Measurements from ENCODE around the gene GSTK1. TPM values are rescaled to one million over a fixed set of nuclear protein-coding genes. Genes with fewer than 3 reads are reported as not detected.

GSTK1 gene
- total and polyA plus RNA-seq, 4 donors, result 75.6 to 172 (median 111) TPM

DNA sequence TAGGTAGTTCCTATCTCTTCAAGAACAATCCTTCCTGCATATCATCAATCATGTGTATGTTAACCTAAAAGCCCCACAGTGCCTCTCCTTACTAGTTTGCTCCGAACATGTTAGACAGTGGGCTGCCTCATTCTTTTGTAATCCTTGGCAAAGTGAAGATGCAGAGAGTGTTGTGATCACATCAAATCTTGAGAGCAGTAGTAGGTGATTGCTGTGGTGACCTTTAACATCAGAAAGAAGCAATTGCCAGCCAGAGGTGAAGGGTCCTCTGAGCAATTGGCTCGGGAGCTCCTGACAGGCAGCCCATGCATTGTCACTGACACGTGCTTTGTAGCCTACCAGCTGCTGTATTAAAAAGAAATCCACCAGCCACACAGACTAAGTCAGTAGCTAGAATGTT lies 19.6 kb upstream of the GSTK1 start:
- Histone ChIP-seq H3K4me1 (ENCODE audit: control insufficient read depth in 1 of 2, insufficient read depth in 2 of 2, low read length in 2 of 2) (no peaks in the 10 kb centered on the region), H3K27ac (ENCODE audit: low read depth in 1 of 2, low read length in 2 of 2) (no peak overlapping the region), H3K36me3 (ENCODE audit: control insufficient read depth in 1 of 2, insufficient read depth in 2 of 2, low read length in 1 of 2) (no peaks in the 10 kb centered on the region), H3K9me3 (ENCODE audit: control insufficient read depth, low read length) (no peaks in the 10 kb centered on the region), H3K27me3 (ENCODE audit: control insufficient read depth in 1 of 2, insufficient read depth in 2 of 2, low read length in 1 of 2) (no peaks in the 10 kb centered on the region), H3K4me3 (ENCODE audit: low read length in 2 of 2) (no peak overlapping the region)
- 81 to 83% methylated on average over 3 of the region's 3 CpGs for WGBS, 2 donors
- intact Hi-C loops (cut with DNase I), result loop anchor here (2.0 to 10.0 kb wide), 3 partner anchors 59 to 261 kb away; no protein-coding TSS in a partner anchor
- DNase-seq (no peak), ATAC-seq (ENCODE audit: low FRiP score) (no peak)

DNA sequence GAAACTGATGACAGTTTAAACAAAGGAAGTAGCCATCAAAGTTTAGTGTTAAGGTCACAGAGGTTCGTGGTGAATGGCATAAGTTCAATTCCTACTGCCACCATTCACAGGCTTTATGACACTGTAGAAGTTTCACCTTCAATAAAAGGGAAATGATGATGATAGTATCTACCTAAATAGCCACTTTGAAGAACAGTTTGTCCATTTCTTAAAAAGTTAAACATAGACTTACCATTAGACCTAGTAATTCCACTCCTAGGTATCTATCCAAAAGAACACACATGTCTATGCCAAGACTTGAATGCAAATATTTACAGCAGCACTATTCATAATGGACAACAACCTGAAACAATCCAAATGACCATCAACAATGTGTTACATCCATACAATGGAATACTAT lies 18.9 kb upstream of the GSTK1 start:
- H3K27me3 ChIP-seq (ENCODE audit: control insufficient read depth in 1 of 2, insufficient read depth in 2 of 2, low read length in 1 of 2), result no peaks in the 10 kb centered on the region
- H3K4me1 ChIP-seq (ENCODE audit: control insufficient read depth in 1 of 2, insufficient read depth in 2 of 2, low read length in 2 of 2), result no peaks in the 10 kb centered on the region
- no peak overlapping the region for H3K4me3 ChIP-seq (ENCODE audit: low read length in 2 of 2)
- intact Hi-C loops (cut with DNase I), result loop anchor here (5.0 to 10.0 kb wide), 2 partner anchors 58 to 260 kb away; no protein-coding TSS in a partner anchor
- ATAC-seq (ENCODE audit: low FRiP score) (no peak), DNase-seq (no peak)
- H3K9me3 ChIP-seq (ENCODE audit: control insufficient read depth, low read length), result peaks cover 5% of the 10 kb centered on the region
- H3K36me3 ChIP-seq (ENCODE audit: control insufficient read depth in 1 of 2, insufficient read depth in 2 of 2, low read length in 1 of 2), result no peaks in the 10 kb centered on the region
- WGBS, 2 donors, result 78 to 82% methylated on average over 1 of the region's 1 CpG
- no peak overlapping the region for H3K27ac ChIP-seq (ENCODE audit: low read depth in 1 of 2, low read length in 2 of 2)

DNA sequence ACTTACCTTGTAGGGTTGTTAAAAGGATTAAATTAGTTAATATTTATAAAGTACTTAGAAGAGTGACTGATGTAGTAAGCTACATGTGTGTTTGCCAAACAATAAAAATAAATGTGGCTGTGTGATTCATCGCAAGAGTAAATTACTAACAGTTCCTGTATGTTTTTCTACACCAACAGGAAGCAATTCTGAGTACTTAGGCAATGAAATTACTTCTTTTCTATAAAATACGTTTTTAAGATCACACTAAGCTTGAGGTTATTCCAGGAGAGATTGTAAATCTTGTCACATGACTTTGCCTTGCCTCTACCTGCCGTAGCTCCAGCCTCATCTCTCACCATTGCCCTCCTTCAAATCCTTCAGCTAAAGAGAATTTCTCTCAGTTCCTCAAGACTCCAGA lies 18.1 kb upstream of the GSTK1 start:
- no peak overlapping the region for H3K4me3 ChIP-seq (ENCODE audit: low read length in 2 of 2)
- no peak overlapping the region for H3K27ac ChIP-seq (ENCODE audit: low read depth in 1 of 2, low read length in 2 of 2)
- 59 to 67% methylated on average over 3 of the region's 3 CpGs for WGBS, 2 donors
- H3K4me1 ChIP-seq (ENCODE audit: control insufficient read depth in 1 of 2, insufficient read depth in 2 of 2, low read length in 2 of 2), result no peaks in the 10 kb centered on the region
- DNase-seq (no peak), ATAC-seq (ENCODE audit: low FRiP score) (no peak)
- H3K36me3 ChIP-seq (ENCODE audit: control insufficient read depth in 1 of 2, insufficient read depth in 2 of 2, low read length in 1 of 2), result no peaks in the 10 kb centered on the region
- H3K27me3 ChIP-seq (ENCODE audit: control insufficient read depth in 1 of 2, insufficient read depth in 2 of 2, low read length in 1 of 2), result no peaks in the 10 kb centered on the region
- peaks cover 7% of the 10 kb centered on the region for H3K9me3 ChIP-seq (ENCODE audit: control insufficient read depth, low read length)
- intact Hi-C loops (cut with DNase I), result loop anchor here in 1 of 2 donors (10.0 kb wide), 1 partner anchor 260 kb away; no protein-coding TSS in a partner anchor

DNA sequence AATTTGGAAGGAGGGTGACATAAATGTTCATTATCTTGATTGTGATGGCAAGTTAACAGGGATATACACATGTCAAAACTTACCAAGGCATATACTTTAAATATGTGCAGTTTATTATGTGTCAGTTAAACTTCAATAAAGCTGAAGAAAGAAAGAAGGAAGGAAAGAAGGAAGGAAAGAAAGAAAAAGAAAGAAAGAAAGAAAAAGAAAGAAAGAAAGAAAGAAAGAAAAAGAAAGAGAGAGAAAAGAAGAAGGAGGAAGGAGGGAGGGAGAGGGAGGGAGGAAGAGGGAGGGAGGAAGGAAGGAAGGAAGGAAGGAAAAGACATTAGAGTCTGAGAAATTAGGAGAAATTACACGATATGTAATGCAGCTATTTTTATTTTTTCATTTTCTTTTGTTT lies 15.9 kb upstream of the GSTK1 start:
- H3K4me1 ChIP-seq (ENCODE audit: control insufficient read depth in 1 of 2, insufficient read depth in 2 of 2, low read length in 2 of 2), result no peaks in the 10 kb centered on the region
- intact Hi-C loops (cut with DNase I), result loop anchor here in 1 of 2 donors (10.0 kb wide), 1 partner anchor 257 kb away; no protein-coding TSS in a partner anchor
- H3K27me3 ChIP-seq (ENCODE audit: control insufficient read depth in 1 of 2, insufficient read depth in 2 of 2, low read length in 1 of 2), result no peaks in the 10 kb centered on the region
- H3K27ac ChIP-seq (ENCODE audit: low read depth in 1 of 2, low read length in 2 of 2), result no peak overlapping the region
- DNase-seq (no peak), ATAC-seq (ENCODE audit: low FRiP score) (no peak)
- no peaks in the 10 kb centered on the region for H3K36me3 ChIP-seq (ENCODE audit: control insufficient read depth in 1 of 2, insufficient read depth in 2 of 2, low read length in 1 of 2)
- no peak overlapping the region for H3K4me3 ChIP-seq (ENCODE audit: low read length in 2 of 2)
- H3K9me3 ChIP-seq (ENCODE audit: control insufficient read depth, low read length), result peaks cover 7% of the 10 kb centered on the region
- 38 to 77% methylated on average over 1 of the region's 1 CpG for WGBS, 2 donors

DNA sequence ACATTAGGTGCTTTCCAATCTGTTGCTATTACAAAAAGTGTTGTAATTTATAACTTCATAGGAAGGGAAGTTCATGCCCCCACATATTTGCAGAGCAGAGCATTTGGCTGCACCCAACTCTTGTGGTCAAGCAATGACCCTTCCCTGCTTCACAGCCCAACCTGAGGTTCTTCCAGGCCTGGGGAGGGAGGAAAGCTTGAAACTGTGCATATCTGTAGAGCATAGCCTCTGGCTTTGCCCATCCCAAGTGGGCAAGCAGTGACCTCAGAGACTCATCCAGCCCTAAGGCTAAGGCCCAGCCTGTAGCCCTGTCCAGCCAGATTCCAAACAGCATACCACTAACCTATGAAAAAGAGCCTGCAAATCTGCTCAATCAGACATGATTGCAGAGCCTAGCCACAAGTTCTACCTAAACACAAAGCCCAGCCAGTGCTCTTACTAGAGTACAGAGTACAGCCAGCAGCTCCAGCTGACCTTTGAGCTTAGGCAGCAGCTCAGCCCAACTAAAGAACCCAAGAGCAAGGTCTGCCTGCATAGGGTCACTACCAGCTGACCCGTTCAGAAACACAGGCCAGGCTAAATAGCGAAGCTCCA lies 14.4 kb upstream of the GSTK1 start:
- Histone ChIP-seq H3K9me3 (ENCODE audit: control insufficient read depth, low read length) (peaks cover 7% of the 10 kb centered on the region), H3K4me1 (ENCODE audit: control insufficient read depth in 1 of 2, insufficient read depth in 2 of 2, low read length in 2 of 2) (no peaks in the 10 kb centered on the region), H3K36me3 (ENCODE audit: control insufficient read depth in 1 of 2, insufficient read depth in 2 of 2, low read length in 1 of 2) (no peaks in the 10 kb centered on the region), H3K4me3 (ENCODE audit: low read length in 2 of 2) (no peak overlapping the region), H3K27me3 (ENCODE audit: control insufficient read depth in 1 of 2, insufficient read depth in 2 of 2, low read length in 1 of 2) (no peaks in the 10 kb centered on the region), H3K27ac (ENCODE audit: low read depth in 1 of 2, low read length in 2 of 2) (no peak overlapping the region)
- intact Hi-C loops (cut with DNase I), result loop anchor here in 1 of 2 donors (10.0 kb wide), 1 partner anchor 256 kb away; no protein-coding TSS in a partner anchor
- DNase-seq, result no peak
- 83 to 84% methylated on average over 2 of the region's 2 CpGs for WGBS, 2 donors
- ATAC-seq (ENCODE audit: low FRiP score), result no peak

DNA sequence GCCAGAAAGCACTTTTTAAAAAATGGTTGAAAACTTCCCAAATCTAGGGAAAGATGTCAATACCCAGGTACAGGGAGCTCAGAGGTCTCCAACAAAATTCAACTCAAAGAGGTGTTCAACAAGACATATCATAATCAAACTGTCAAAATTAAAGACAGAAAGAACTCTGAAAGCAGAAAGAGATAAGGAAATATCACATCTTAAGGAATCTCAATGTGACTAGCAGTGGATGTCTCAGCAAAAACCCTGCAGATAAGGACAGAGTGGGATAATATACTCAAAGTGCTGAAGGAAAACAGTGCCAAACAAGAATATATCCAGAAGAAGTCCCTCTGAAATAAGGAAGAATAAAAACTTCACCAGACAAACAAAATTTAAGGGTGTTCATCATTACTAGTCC lies 13.0 kb upstream of the GSTK1 start:
- Histone ChIP-seq H3K4me3 (ENCODE audit: low read length in 2 of 2) (no peak overlapping the region), H3K27me3 (ENCODE audit: control insufficient read depth in 1 of 2, insufficient read depth in 2 of 2, low read length in 1 of 2) (no peaks in the 10 kb centered on the region), H3K9me3 (ENCODE audit: control insufficient read depth, low read length) (peaks cover 7% of the 10 kb centered on the region), H3K36me3 (ENCODE audit: control insufficient read depth in 1 of 2, insufficient read depth in 2 of 2, low read length in 1 of 2) (no peaks in the 10 kb centered on the region), H3K4me1 (ENCODE audit: control insufficient read depth in 1 of 2, insufficient read depth in 2 of 2, low read length in 2 of 2) (no peaks in the 10 kb centered on the region), H3K27ac (ENCODE audit: low read depth in 1 of 2, low read length in 2 of 2) (no peak overlapping the region)
- DNase-seq, result no peak
- no peak for ATAC-seq (ENCODE audit: low FRiP score)
- intact Hi-C loops (cut with DNase I), result no loop called here

DNA sequence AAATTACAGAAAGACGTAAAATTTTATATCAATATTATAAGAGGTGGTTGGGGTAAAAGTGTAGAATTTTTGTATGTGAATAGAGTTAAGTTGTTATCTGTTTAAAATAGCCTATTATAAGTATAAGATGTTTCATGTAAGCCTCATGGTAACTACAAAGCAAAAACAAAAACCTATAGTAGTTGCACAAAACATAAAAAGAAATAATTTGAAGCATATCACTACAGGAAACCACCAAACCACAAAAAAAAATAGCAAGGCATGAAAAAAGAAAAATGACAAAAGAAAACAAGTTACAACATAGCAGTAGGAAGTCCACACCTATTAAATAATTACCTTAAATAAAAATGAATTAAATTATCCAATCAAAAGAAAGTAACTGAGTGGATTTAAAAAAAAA lies 12.4 kb upstream of the GSTK1 start:
- H3K36me3 ChIP-seq (ENCODE audit: control insufficient read depth in 1 of 2, insufficient read depth in 2 of 2, low read length in 1 of 2), result no peaks in the 10 kb centered on the region

DNA sequence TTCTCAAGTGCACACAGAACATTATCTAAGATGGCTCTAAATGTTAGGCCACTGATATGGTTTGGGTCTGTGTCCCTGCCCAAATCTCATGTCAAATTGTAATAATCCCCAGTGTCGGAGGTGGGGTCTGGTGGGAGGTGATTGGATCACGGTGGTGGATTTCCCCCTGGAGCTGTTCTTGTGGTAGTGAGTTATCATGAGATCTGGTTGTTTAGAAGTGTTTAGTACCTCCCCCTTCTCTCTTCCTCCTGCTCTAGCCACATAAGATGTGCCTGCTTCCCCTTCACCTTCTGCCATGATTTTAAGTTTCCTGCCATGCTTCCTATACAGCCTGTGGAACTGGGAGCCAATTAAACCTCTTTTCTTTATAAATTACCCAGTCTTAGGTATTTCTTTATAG lies 11.2 kb upstream of the GSTK1 start:
- Histone ChIP-seq H3K27me3 (ENCODE audit: control insufficient read depth in 1 of 2, insufficient read depth in 2 of 2, low read length in 1 of 2) (no peaks in the 10 kb centered on the region), H3K4me3 (ENCODE audit: low read length in 2 of 2) (no peak overlapping the region), H3K9me3 (ENCODE audit: control insufficient read depth, low read length) (peaks cover 7% of the 10 kb centered on the region), H3K36me3 (ENCODE audit: control insufficient read depth in 1 of 2, insufficient read depth in 2 of 2, low read length in 1 of 2) (no peaks in the 10 kb centered on the region), H3K4me1 (ENCODE audit: control insufficient read depth in 1 of 2, insufficient read depth in 2 of 2, low read length in 2 of 2) (no peaks in the 10 kb centered on the region), H3K27ac (ENCODE audit: low read depth in 1 of 2, low read length in 2 of 2) (no peak overlapping the region)
- 92 to 100% methylated on average over 2 of the region's 2 CpGs for WGBS, 2 donors
- intact Hi-C loops (cut with DNase I), result no loop called here
- DNase-seq (no peak), ATAC-seq (ENCODE audit: low FRiP score) (no peak)

More for the DNA sequence above, 12.4 kb upstream of the GSTK1 start:
- WGBS, 2 donors, result 95 to 96% methylated on average over 1 of the region's 1 CpG
- no peak overlapping the region for H3K27ac ChIP-seq (ENCODE audit: low read depth in 1 of 2, low read length in 2 of 2)
- H3K4me3 ChIP-seq (ENCODE audit: low read length in 2 of 2), result no peak overlapping the region
- no peaks in the 10 kb centered on the region for H3K4me1 ChIP-seq (ENCODE audit: control insufficient read depth in 1 of 2, insufficient read depth in 2 of 2, low read length in 2 of 2)
- ATAC-seq (ENCODE audit: low FRiP score) (no peak), DNase-seq (no peak)
- peaks cover 7% of the 10 kb centered on the region for H3K9me3 ChIP-seq (ENCODE audit: control insufficient read depth, low read length)
- H3K27me3 ChIP-seq (ENCODE audit: control insufficient read depth in 1 of 2, insufficient read depth in 2 of 2, low read length in 1 of 2), result no peaks in the 10 kb centered on the region
- intact Hi-C loops (cut with DNase I), result no loop called here

DNA sequence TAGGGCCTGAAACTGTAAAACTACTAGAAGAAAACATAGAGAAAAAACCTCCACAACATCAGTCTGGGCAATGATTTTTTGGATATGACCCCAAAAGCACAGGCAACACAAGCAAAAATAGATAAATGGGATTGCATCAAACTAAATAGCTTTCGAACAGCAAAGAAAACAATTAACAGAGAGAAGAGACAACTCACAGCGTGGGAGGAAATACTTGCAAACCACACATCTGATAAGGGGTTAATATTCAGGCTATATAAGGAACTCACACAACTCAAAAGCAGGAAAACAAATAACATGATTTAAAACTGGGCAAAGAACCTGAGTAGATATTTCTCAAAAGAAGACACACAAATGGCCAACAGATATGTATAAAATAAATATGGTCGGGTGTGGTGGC lies 7.7 kb upstream of the GSTK1 start:
- no peaks in the 10 kb centered on the region for H3K27me3 ChIP-seq (ENCODE audit: control insufficient read depth in 1 of 2, insufficient read depth in 2 of 2, low read length in 1 of 2)
- H3K4me1 ChIP-seq (ENCODE audit: control insufficient read depth in 1 of 2, insufficient read depth in 2 of 2, low read length in 2 of 2), result no peaks in the 10 kb centered on the region
- WGBS, 2 donors, result 81 to 85% methylated on average over 3 of the region's 3 CpGs
- DNase-seq (no peak), ATAC-seq (ENCODE audit: low FRiP score) (no peak)
- intact Hi-C loops (cut with DNase I), result no loop called here
- no peaks in the 10 kb centered on the region for H3K9me3 ChIP-seq (ENCODE audit: control insufficient read depth, low read length)
- no peak overlapping the region for H3K4me3 ChIP-seq (ENCODE audit: low read length in 2 of 2)
- no peaks in the 10 kb centered on the region for H3K36me3 ChIP-seq (ENCODE audit: control insufficient read depth in 1 of 2, insufficient read depth in 2 of 2, low read length in 1 of 2)
- H3K27ac ChIP-seq (ENCODE audit: low read depth in 1 of 2, low read length in 2 of 2), result no peak overlapping the region
